Fibroblast of villous mesenchyme (primary cell): ENCODE measurements around the gene ONECUT3. TPM values are rescaled to one million over a fixed set of nuclear protein-coding genes. Genes with fewer than 3 reads are reported as not detected.
A peak's percentile ranks its signal among the peaks of the same experiment; 100 is the strongest.

ENCODE experiments used
- DNase-seq: peaks from one replicate; pipeline ENCODE4 v3.0.0-alpha.2; 2010; ENCODE audit warnings: low read depth
- H3K4me3 ChIP-seq: 2 replicates; pipeline ENCODE4 v1.5.1; 2011; ENCODE audit warnings: low read depth, mild to moderate bottlenecking, low read length
- total RNA-seq: library from RNA; depleted of rRNA; stranded (reverse); fragments of >200 nt; gene quantifications from 2 replicates; pipeline ENCODE4 v1.2.3, GENCODE V29; 2012
- TF ChIP-seq, protein P1 (sequence below): IDR thresholded peaks from 2 replicates; pipeline ENCODE4 v1.5.1; 2012; ENCODE audit warnings: low read depth, mild to moderate bottlenecking, low read length; ENCODE audit not compliant: insufficient read depth

ONECUT3 gene
- total RNA-seq, 1 donor = not detected

DNA sequence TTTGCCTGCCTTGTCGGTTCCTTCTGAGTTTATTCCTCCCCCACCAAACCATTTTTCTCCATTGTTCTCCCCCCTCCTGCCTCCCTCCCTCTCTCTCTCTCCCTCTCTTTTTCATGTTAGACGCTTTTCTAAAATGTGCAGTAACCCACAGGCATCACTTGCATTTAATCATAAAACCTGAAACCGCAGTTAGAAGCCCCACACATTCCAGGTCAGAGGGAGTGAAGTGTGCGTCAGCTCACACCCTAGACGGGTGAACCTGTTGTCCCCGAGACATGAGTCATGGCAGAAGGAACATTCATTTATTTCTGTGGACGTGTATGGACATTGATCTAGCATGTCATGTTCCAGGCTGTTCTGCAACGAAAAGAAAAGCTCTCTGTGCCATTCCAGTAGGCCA lies 19.9 kb downstream of the ONECUT3 start:
- TF ChIP-seq, protein P1, sequence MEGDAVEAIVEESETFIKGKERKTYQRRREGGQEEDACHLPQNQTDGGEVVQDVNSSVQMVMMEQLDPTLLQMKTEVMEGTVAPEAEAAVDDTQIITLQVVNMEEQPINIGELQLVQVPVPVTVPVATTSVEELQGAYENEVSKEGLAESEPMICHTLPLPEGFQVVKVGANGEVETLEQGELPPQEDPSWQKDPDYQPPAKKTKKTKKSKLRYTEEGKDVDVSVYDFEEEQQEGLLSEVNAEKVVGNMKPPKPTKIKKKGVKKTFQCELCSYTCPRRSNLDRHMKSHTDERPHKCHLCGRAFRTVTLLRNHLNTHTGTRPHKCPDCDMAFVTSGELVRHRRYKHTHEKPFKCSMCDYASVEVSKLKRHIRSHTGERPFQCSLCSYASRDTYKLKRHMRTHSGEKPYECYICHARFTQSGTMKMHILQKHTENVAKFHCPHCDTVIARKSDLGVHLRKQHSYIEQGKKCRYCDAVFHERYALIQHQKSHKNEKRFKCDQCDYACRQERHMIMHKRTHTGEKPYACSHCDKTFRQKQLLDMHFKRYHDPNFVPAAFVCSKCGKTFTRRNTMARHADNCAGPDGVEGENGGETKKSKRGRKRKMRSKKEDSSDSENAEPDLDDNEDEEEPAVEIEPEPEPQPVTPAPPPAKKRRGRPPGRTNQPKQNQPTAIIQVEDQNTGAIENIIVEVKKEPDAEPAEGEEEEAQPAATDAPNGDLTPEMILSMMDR = no peak
- DNase-seq = peak; percentile 78
- H3K4me3 ChIP-seq = no peak overlapping the region

DNA sequence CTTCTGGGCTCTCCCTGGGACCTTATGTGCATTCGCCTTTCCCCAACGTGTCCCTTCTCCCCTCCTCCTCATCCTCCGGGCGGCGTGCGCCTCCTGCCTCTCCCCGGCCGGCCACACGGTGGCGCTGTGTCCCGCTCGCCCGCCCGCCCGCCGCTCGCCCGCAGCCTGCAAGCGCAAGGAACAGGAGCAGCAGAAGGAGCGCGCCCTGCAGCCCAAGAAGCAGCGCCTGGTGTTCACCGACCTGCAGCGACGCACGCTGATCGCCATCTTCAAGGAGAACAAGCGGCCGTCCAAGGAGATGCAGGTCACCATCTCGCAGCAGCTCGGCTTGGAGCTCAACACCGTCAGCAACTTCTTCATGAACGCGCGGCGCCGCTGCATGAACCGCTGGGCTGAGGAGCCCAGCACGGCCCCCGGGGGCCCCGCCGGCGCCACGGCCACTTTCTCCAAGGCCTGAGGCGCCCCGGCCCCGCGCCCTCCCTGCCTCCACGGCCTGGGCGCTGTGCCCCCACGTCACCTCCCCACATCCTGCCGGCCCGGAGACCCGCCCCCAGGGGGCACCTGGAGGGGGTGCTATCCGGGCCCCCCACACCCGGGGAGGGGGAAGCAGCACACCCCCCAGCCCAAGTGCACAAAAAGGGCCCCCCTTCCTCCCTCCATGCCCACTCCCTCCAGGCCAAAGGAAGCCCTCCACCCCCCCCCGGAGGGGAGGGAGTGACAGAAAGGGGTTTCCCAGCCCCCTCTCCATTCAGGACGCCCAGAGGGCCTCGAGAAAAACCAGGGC lies 21.9 kb downstream of the ONECUT3 start:
- peak; percentile 40 for DNase-seq
- H3K4me3 ChIP-seq = no peak overlapping the region
- TF ChIP-seq, protein P1 = peak; percentile 54

DNA sequence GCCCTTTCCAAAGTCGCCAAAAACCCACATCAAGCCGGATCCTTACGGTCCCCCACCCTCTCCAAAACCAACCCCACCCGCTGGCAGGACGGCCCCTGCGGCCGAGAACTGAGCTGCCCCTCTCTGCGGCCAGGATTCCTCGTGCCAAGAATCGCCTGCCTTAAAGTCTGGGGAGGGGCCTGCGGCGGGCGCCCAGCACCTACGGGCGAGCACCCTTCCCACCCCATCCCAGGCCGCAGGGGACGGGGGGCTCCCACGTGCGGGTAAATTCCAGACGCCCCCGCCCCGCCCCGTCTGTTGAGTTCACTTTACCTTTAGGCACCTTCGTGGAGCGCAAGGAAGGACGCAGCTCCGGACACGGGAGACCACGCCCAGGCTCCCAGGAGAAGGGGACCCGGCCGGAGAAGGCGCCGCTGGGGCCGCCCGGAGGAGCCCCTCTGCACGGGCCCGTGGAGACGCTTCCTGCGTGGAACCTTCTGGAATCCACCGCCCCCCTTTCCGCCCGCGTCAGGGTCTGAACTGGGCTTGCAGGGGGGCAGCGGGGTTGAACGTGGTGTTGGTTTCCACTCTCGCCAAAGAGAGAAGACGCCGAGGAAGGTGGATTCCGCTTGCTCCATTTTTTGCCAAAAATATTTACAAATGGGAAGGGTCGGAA lies 22.8 kb downstream of the ONECUT3 start:
- DNase-seq = no peak
- H3K4me3 ChIP-seq = no peak overlapping the region
- TF ChIP-seq, protein P1 = no peak

DNA sequence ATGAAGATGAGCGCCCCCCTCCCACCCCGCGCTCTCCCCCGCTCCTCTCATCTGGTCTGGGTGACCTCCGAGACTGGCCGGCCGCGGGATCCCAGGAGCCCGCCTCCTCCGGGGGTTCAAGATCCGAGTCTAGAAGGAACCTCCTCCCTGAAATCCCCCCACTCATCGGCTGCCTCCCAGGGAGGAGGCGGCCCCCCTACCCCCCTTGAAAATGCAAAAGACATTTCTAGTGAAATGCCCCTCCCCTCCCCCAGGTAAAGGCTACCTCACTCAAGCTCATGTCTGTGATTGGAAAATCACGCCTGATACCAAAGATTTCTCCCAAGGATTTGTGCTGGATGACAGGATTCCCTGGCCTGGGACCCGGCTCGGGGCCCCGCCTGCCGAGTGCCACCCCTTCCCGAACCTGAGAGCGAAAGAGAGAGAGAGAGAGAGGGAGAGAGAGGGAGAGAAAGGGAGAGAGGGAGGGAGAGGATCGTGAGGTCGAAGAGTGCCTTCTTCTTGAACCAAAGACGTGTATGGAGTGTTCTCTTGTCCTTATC lies 23.4 kb downstream of the ONECUT3 start:
- H3K4me3 ChIP-seq = no peak overlapping the region
- TF ChIP-seq, protein P1 = no peak
- DNase-seq = no peak

DNA sequence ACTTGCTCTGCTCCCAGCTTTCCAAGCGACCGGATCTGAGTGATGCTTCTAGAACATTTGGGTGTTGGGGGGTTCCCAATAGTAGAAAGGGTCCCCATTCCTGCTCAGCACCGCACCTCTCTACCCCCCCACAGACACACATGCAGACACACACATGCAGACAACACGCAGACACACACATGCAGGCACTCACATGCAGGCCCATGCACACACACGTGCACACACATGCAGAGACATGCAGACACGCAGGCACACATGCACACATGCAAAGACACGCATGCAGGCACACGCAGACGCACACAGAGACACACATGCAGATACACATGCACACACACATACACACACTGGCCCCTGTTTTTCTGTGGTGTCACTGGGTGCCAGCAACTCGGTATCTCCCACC lies 23.8 kb downstream of the ONECUT3 start:
- H3K4me3 ChIP-seq = no peak overlapping the region
- DNase-seq = no peak
- TF ChIP-seq, protein P1 = no peak

DNA sequence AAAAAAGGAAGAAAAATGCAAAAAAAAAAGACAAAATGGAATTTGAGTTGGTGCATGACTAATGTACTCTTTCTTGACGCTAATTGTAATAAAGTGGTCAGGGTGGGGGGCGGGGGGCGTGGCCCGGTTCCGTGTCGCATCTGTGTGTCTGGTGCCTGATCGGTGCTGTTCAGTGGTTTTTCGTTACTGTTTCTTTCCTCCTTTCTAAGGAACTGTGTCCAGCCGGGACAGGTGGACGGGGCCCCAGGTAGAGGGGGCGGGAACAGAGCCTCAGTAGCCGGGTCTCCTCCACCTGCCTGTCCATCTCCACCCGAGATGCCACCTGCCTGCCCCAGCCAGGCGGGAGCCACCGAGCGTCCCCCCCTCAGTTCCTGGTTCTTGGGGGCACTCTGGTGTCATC lies 26.3 kb downstream of the ONECUT3 start:
- no peak overlapping the region for H3K4me3 ChIP-seq
- DNase-seq = no peak
- TF ChIP-seq, protein P1 = no peak
